Cardiac septum (tissue), 1 donor: ENCODE results near the gene PRKG1. TPM values are rescaled to one million over a fixed set of nuclear protein-coding genes. Genes with fewer than 3 reads are reported as not detected.

Experiments used
- DNase-seq: peaks from one replicate; pipeline ENCODE4 v3.0.0-alpha.2; 2020; ENCODE audit warnings: low spot score
- intact Hi-C: fragments of 100-400 bp; cut with DNase I; formaldehyde crosslinking; loops from one replicate; pipeline ENCODE4 v1.14.0; 2022
- long read RNA-seq: library from polyadenylated mRNA; unstranded; transcript quantifications from one replicate; pipeline ENCODE4 v2.0.0, GENCODE V29; 2021
- total RNA-seq: library from RNA; stranded (reverse); fragmentation: NEBNext Ultra II Directional; extraction: Animal tissue kit (Norgen Biotek cat#: 25700); gene quantifications from one replicate; pipeline ENCODE4 v1.2.1, GENCODE V29; 2021
- donor health status: DM: no; HTN: no; CAD: no.

PRKG1 gene
- total RNA-seq = 35.6 TPM
- long read RNA-seq, partial matches to known transcripts = 2 of 38 reads
- long read RNA-seq, other reads (novel, unspliced or antisense) = 36 of 38 reads

- intact Hi-C loops = loop anchor here (2.0 to 10.0 kb wide), 3 partner anchors 170 to 348 kb away; no protein-coding TSS in a partner anchor
- peak; percentile 84 for DNase-seq
Observed at GRCh38 chr10:51074238-51075028, at the start of gene PRKG1. Gene PRKG1, plus strand, starts transcription at chr10:51074487.

DNA sequence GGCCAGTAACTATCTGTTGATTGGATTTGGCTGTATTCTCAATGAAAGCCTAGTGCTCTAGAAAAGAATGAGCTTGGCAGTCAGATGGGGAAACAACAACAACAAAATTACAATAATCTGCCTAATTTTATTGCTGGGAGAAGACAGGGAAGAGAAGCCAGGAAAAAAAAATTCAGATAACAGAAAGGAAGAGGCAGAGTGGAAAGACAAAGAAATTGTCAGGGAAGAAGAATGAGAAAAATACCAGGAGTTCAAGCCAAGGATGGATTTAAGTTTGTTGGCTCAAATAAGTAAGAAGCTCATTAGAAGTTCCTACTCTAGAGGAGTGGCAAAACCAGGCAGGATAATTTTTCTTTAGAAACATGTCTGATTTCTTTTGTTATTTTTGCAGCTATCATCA lies 45.9 kb upstream of the PRKG1 start:
- intact Hi-C loops = no loop called here
- no peak for DNase-seq

GRCh38 chr10:51029172-51029641 lies 45.1 kb upstream of the PRKG1 start:
- intact Hi-C loops = no loop called here
- no peak for DNase-seq

DNA sequence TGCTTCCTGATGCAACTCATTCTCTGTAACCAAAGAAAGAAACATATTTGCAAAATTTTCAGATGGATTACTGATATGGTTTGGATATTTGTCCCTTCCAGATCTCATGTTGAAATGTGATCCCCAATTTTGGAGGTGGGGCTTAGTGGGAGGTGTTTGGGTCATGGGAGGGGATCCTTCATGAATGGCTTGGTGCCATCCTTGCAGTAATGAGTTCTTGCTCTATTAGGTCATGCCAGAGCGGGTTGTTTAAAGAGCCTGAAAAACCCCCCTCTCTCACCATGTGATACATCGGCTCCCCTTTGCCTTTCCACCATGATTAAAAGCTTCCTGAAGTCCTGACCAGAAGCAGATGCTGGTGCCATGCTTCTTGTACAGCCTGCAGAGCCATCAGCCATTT lies 43.8 kb upstream of the PRKG1 start:
- DNase-seq = no peak
- intact Hi-C loops = no loop called here

DNA sequence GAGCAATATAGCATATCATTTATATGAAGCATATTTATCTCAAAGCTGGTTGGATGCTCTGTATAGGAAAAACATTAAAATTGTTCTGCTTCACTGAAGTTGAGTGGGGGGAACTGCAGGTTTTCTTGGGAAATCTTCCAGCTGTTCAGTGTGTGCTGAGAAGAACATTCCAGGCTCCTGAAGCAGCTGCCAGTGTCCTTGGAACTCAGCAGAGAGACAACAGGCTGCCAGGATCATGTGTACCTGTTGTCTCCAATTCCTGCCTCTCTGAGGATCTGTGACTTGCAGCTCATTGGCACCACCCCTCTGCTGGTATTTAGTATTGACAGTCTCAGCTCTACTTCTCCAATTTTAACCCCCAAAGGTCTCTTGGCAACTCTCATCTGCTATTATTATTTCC lies 42.3 kb upstream of the PRKG1 start:
- no peak for DNase-seq
- intact Hi-C loops = no loop called here

DNA sequence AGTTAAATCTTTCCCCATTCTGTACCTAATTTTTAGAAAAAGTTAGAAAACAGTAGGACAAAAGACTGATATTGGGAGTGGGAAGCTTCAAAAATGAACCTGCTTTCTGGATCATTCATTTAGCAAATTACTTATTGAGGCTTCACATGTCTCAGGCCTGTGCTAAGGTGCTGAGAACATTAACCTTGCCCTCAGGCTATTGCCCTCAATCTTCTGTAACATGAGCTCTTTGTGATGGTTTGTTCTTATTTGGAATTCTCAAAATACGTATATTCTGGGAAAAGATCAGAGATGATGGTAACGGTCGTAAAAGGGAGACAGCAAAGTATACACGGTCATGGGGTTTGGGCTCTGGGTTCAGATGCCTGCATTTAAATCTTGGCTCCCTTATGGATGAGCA lies 39.5 kb upstream of the PRKG1 start:
- intact Hi-C loops = no loop called here
- no peak for DNase-seq

DNA sequence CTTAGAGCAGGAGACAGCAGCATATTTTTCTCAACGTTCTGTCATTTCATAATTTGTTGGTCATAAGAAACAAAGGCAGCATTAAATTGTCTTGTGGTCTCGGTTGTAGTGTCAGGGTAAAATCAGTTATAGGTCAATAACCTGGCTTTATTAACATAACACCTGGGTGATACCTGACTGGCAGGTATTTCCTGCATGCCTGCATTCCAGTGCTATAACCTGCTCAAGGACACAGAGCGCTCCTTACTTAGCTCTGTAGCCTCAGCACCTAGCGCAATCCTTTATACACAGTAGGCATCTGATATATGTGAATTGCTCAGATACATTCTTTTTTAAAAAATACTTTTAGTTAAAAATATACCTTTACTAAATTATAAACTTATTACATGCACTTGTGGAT lies 38.9 kb upstream of the PRKG1 start:
- intact Hi-C loops = no loop called here
- no peak for DNase-seq

GRCh38 chr10:51045871-51046270 lies 28.4 kb upstream of the PRKG1 start:
- no peak for DNase-seq
- intact Hi-C loops = loop anchor here (5.0 kb wide), 2 partner anchors 34 to 259 kb away; no protein-coding TSS in a partner anchor

- intact Hi-C loops = loop anchor here (5.0 kb wide), 2 partner anchors 34 to 259 kb away; no protein-coding TSS in a partner anchor
- DNase-seq = no peak
Observed at GRCh38 chr10:51046654-51047053, 27.6 kb upstream of the PRKG1 start.

DNA sequence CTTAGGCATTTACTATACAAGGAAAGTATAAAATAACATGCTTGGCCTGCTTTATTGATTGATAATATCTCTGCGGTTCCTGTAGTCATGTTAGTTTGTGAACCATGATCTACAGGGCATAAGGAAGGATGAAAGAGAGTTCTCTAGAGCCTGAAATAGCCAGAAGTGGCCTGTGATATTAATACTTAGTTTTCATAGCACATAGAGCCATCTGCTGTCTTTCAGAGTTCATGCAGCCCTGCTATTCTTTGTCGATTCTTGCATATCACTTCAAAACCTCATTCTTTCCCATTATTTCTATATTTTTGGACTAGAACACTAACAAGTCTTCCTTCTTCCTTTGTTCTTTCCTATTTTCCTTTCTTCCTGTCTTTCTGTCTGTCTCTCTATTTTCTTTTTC lies 26.4 kb upstream of the PRKG1 start:
- DNase-seq = no peak
- intact Hi-C loops = loop anchor here (5.0 kb wide), 2 partner anchors 36 to 261 kb away; no protein-coding TSS in a partner anchor

DNA sequence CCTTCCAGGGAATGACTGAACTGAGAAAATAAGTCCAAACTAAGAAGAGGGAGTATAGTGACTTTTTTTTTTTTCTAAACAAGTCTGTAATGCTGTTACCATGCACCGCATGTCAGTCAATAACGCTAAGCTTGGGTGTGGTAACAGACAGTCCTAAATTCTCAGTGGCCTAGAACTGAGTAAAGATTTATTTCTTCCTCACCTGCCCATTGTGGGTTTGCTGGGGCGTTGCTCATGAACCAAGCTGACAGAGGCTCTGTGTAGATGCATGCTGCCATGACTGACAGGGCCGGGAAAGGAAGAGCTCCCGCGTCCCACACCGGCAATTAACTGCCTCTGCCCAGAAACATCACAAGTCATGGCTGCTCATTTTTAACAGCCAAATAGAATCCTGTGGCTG lies 25.5 kb upstream of the PRKG1 start:
- intact Hi-C loops = loop anchor here (5.0 kb wide), 2 partner anchors 36 to 261 kb away; no protein-coding TSS in a partner anchor
- no peak for DNase-seq

- no peak for DNase-seq
- intact Hi-C loops = no loop called here
Observed at GRCh38 chr10:51052163-51052562, 22.1 kb upstream of the PRKG1 start.

DNA sequence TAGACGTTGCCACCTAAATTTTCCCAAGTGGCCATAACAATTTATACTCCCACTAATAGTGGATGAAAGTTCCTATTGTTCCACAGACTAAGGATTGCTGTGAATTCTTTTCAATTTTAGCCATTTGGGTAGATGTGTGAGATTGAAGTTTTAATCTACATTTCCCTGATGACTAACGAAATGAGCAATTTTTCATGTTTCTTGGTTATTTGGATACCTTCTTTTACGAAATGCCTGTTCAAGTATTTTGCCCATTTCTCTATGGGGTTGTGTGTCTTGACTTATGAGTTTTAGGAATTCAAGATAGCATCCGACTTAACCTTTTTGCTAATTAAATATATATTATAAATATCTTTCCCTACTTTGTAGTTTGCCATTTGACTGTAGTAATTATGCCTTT lies 16.4 kb upstream of the PRKG1 start:
- intact Hi-C loops = no loop called here
- no peak for DNase-seq

GRCh38 chr10:51063166-51063565 lies 11.1 kb upstream of the PRKG1 start:
- DNase-seq = no peak
- intact Hi-C loops = loop anchor here (5.0 to 10.0 kb wide), 2 partner anchors 892 to 1154 kb away; no protein-coding TSS in a partner anchor

DNA sequence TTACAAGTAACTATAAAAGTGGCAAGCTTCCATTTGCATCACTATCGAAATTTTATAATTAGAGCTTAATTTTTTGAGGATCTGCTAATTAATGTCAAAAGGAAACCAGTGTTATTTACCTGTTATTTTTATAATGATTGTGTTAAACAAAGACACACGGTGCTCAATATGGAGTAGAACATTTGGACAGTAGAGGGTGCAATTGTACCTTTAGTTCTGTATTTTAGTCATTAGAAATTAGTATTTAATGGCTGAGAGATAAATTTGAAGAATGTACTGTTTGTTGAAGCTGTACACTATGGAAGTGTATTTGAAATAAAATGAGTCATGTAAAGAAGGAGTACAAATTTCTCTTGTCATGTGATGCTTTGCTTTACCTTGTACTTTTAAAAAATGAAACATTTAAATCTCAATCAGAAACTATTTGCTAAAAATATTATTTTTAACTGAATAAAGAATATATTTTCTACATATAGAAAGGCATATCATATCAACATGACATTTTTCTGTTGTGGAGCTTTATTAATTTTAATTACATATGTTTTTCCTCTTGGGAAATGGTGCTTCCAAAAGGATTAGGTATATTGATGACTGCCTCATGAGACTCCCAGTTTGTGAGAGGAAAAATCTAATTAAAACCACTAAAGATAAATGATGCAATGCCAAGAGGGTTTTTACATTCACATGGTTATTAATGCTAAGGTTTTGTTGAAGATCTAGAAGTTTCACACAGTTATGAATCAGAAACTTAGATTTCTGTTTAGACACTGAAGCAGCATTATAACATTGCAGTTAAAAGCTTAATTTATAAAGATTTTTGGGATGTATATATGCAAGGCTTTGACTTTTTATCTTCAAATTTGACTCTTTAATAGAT lies 10.4 kb upstream of the PRKG1 start:
- intact Hi-C loops = loop anchor here (5.0 to 10.0 kb wide), 2 partner anchors 891 to 1153 kb away; no protein-coding TSS in a partner anchor
- no peak for DNase-seq

DNA sequence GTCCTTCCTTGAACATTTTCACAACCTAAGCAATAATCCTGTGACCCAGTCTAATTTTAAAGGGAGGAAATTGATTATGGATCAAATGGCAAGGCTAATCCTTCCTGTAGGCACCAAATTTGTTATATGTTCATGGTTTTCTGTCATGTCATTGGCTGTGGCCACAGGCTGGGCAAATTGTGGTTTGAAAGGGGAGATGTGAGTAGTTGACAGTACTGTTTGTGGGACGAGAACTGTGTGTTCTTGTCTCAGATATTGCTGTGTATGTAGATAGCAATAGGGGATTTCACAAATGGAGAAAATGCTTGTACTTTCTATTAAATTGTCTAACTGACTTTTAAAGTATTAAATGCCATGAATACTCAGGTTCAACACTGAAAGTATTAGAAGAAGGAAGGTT lies 8.1 kb upstream of the PRKG1 start:
- intact Hi-C loops = loop anchor here (10.0 kb wide), 1 partner anchor 889 kb away; no protein-coding TSS in a partner anchor
- DNase-seq = no peak

GRCh38 chr10:51072210-51072609 lies 2.1 kb upstream of the PRKG1 start:
- intact Hi-C loops = loop anchor here (10.0 kb wide), 2 partner anchors 173 to 323 kb away; no protein-coding TSS in a partner anchor
- DNase-seq = no peak

DNA sequence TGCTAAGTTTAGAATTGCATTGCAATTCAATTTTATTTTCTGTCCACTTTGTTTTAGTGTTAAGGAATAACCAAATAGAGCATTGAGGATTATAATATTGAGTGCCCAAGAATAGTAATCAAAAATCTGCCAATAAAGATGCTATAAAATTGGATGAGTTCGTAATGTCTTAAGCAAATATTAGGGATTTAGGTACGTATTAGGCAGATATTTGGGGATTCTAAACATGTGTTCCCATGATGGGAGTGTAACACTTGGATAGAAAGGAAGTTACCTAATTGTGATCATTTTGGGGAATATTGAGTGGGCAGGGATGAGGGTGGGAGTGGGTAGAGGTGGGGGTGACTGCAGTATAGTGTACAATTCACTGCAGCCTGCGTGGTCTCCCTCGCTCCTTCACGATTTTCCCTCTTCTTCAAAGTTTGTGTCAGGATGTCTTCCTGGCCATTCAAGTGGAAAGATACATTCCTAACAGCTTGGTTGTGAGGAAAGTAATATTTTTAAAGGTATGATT lies 1.3 kb upstream of the PRKG1 start:
- intact Hi-C loops = loop anchor here (10.0 kb wide), 2 partner anchors 172 to 322 kb away; no protein-coding TSS in a partner anchor
- no peak for DNase-seq

DNA sequence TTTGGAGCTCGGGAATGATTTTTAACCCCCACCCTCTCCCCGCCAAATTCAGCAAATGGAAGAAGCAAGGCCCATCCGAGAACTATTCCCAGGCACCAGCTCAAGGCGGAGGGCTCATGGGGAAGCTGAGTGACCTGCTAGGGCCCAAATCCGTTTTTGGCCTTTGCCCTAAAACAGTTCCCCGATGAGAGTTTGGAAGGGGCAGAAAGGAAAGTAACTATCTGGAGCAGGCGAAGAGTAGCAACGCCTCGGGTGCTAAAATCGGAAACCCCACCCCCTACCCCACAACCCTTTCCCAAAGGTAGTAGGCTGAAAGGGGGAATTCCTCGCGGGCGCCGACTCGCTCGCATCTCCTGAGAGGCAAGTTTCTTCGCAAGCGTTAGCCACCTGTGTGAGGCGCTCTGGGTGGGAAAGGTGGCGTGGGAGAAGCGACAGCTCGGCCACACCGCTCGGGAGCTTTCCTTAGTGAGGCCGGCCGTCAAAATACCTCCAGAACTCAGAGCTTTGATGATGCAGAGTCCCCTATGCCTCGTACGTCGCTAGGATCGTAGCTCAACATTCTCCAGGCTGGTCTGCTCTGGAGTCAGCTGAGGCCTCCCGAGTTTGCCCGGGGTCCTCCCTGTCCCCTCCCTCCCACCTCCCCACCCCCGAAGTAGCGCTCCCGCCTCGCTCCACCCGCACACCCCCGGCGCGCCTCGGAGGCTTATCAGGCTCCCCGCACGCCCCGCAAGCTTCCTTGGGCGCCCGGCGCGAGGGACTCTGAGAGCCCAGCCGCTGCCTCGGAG lies 642 bp upstream of the PRKG1 start:
- DNase-seq = peak; percentile 76
- intact Hi-C loops = loop anchor here (2.0 to 10.0 kb wide), 3 partner anchors 171 to 349 kb away; no protein-coding TSS in a partner anchor
